Measurements from ENCODE around the gene MAST2.
A peak's percentile ranks its signal among the peaks of the same experiment; 100 is the strongest.

Gene MAST2

GRCh38 chr1:46076343-46076742, 272.9 kb downstream of the MAST2 start:
- DNase-seq: no peak

- DNase-seq: no peak
Measured at GRCh38 chr1:46077644-46078043, 274.2 kb downstream of the MAST2 start.

- DNase-seq: no peak
Measured at GRCh38 chr1:46080257-46080656, 276.8 kb downstream of the MAST2 start.

- no peak for DNase-seq
Measured at GRCh38 chr1:46081206-46081605, 277.8 kb downstream of the MAST2 start.

- no peak for DNase-seq
Measured at GRCh38 chr1:46081619-46082018, 278.2 kb downstream of the MAST2 start.

GRCh38 chr1:46083579-46083978, 280.2 kb downstream of the MAST2 start:
- no peak for DNase-seq

GRCh38 chr1:46084553-46085451, 281.4 kb downstream of the MAST2 start:
- DNase-seq: peak; percentile 76

Measured in HCEC 1CT (cell line).